Left forelimb (tissue), 1 donor: ENCODE data around the gene CHRNA3.

Source experiments
- DNase-seq: peaks from one replicate; pipeline ENCODE4 v3.0.0-alpha.2; 2018; ENCODE audit warnings: low spot score

CHRNA3 gene

DNA sequence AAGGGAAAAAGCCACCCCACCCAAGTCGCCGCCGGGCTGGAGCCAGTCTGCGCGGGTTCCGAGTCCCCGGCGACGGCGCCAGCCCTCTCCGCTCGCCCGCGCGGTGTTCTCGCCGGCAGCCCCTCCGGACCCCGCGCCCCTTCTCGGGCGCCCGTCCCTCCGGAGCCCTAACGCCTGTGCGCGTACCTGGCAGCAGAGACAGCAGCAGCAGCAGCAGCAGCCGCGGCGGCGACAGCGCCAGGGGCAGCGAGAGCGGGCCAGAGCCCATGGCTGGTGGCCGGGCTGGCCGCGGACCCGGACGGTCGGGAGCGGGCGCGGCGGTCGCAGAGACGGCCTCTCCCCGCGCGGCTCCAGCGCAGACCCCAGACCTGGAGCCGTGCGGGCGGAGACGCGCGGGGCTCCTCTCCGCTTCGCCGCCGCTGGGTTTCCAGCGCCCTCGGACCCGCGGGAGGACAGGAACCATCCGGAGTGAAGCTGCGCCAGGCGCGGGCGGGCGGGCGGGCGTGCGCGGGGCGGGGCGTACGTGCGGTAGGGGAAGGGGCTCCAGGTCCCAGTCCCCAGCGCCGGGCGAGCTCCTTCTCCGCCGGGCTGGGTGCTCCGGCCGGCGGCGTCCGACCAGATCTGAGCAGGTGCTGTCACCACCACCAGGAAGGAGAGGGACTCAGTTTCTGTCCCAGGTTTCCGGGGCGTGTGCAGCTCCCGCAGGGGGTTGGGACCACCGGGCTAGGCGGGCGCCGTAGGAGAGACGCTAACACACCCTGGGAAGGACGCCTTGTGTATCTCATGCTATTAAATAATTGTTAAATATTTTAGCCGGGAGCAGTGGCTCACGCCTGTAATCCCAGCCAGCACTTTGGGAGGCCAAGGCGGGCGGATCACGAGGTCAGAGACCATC, at the start of gene CHRNA3:
CHRNA3 (minus strand) TSS at position 470 of the 895 bp plus-strand sequence; CDS start at position 268, 202 bp downstream.
- no peak for DNase-seq

DNA sequence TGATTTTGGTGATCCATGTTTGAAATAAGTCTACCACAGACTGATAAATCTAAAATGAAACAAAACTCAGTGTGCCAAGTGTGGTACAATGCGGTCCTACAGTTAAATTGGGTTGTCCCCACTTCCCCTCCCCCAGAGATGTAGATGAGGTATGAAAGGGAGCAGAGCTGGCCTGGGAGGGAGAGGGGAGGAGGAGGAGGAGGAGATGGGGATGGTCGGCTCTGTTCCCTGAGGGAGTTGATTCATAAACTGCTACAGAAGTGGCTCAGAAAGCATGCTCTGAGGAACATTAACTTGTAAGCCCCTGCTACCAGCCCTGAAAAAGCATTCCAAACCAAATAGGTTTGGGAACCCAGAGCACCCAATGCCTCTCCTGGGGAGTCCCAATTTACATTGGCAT, 48.2 kb upstream of the CHRNA3 start:
- no peak for DNase-seq

DNA sequence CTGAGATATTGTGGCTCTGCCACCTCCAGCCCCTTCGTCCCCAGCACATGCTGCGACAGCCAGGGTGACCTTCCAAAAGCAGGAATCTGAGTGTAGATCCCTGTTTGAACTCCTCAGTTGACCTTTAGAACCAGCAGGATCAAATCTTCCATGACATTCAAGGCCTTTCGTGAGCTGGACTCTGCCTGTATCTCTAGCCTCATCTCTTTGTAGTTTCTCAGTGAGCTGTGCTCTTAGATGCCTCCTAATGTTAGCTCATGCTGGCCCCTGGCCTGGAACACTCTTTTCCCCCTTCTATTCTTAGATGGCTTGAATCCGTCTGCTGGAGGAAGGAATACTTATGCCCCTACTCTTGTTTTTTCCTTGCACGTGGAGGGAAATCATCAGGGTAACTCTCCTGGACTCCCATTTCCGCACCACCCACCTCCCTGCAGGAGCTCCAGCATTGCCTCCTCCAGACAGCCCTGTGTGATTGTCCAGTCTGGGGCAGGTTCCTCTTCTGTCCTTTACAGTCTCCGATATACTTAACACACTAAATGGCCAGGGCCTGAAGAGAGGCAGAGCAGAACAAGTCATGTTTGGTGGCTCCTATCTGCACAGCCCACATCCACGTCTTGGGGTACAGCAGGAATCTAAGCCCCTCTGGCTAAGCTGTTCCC, 46.9 kb upstream of the CHRNA3 start:
- no peak for DNase-seq

DNA sequence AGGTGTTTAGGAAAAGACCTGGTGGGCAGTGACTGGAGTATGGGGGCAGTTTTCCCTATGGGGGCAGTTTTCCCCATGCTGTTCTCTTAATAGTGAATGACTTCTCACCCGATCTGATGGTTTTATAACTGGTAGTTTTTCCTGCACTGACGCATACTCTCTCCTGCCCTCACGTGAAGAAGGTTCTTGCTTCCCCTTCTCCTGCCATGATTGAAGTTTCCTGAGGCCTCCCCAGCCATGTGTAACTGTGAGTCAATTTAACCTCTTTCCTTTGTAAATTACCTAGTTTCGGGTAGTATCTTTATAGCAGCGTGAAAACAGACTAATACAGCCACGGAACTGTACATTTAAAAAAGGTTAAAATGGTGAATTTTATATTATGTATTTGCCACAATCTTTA, 45.2 kb upstream of the CHRNA3 start:
- DNase-seq = no peak

DNA sequence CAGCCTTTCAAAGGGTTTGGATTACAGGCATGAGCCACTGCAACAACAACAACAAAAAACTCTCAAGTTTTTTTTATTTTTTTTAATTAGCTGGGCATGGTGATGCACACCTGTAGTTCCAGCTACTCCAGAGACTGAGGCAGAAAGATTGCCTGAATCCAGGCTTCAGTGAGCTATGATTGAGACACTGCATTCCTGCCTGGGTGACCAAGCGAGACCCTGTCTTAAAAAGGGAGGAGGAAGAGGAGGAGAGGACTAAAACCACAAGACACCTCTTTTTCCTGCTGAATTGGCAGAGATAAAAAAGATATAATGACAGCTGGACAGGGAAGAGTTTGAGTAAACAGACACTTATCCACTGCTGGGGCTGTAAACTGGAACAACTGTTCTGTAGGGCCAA, 42.9 kb upstream of the CHRNA3 start:
- no peak for DNase-seq

DNA sequence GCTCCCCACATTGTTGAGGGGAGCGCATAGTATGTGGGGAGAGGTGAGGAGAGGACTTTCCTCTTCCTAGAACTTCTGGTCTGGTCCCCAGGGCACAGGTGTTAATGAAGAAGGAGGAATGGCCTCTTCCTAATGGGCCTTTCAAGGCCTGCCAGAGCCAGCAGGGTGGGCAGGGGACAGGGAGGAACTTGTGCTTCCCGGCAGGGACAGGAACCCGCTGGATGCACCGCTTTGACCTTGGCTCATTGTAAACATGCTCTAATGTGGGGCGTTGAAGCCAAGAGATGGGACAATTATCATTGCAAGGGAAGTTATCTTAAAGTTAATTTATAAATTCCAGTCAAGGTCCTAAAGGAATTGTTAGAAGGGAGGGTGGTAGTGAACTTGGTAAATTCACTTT, 41.2 kb upstream of the CHRNA3 start:
- DNase-seq = no peak

DNA sequence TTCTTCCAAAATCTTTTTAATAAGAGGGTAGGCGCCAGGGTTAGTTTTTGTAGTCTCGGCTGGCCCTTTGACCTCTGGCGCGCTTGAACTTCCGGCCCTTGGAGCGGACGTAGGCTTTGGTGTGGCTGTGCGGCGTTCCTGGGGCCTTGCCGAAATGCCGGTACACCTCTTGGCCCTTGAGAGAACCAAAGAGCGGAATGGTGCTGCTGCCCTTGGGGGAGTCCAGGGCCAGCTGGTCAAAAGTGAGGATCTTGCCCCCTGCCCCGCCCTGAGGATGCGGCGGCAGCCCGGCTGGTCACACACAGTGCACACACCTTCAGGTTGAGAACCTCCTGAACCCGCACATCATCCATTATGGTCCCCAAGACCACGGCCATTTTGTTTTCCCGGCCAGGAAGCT, 40.2 kb upstream of the CHRNA3 start:
- DNase-seq = no peak

DNA sequence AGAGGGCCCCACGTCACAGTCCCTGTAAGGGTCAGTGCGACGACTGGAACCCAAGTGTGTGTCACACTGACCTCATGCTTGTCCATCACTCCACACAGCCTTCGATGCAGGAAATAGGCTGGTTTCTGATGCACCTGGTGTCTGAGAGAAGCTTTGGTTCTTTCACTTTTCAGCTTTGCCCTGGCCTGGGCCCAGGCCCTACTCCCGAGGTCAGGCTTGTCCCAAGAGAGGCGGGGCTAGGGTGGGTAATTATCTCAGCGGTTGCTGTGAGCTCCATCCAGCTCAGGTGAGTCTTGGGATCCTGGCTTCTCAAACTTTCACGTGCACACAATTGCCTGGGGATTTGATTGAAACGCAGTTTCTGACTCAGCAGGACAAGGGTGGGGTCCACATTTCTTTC, 39.8 kb upstream of the CHRNA3 start:
- DNase-seq = no peak

DNA sequence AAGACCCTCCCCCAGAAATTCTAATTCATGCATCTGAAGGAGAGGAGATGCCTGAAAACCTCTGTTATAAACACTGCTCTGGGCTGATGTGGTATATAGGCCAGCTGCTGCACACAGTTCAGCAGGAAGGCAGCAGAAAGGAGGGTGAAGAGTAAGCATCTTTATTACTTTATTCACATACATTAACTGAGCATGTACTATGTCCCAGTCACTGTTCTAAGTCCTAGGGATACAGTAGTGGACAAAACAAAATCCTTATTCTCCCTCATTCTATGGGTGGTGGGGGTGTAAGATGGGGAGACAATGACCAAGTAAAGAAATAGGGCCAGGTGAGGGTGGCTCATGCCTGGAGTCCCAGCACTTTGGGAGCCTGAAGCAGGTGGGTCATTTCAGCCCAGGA, 38.0 kb upstream of the CHRNA3 start:
- no peak for DNase-seq

DNA sequence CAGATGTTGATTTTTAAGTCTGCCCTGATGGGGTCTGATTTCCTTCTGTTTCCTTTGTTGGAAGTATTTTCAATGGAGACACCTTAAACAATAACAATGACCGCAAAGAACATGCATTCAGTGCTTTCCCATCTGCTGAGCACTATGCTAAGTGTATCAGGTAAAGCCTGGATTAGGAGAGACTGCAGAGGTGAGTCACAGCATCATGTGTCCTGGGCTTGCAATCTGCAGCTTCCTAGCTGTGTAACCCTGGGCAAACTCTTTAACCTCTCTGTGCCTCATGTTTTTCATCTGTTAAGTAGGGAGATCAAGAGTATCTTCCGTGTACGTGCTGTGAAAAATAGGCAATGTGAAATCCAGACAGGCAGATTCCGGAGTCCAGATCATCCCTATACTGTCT, 33.5 kb upstream of the CHRNA3 start:
- no peak for DNase-seq

DNA sequence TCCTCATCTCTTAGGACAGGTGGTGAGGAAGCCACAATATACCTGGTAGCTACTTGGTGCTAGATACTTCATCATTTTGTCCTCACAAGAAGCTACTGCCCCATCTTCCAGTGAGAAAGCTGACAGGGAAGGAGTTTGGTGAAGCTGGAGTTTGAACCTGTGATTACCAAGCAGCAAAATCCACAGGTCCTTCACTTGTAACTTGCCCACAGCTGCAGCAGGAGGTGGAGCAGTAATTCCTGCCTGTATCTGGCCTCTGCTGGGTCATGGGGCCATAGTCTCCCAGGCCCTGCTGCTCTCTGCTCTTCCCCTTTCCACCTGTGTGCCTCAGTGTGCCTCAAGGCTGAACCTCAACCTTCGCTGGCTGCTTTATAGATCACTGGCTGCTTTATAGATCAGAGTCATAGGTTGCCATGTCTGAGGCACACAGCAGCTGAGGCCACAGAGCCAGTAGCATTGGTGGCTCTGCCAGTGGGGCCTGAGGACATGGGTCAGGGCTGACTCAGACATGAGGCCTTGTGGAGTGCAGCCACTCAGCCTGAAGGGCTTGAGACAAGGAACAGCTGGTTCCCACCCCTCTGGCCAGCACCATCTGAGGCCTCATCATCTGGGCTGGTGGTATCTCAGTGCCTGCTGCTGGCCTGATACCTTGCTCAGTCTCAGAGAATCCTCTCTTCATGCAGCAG, 31.3 kb upstream of the CHRNA3 start:
- no peak for DNase-seq

DNA sequence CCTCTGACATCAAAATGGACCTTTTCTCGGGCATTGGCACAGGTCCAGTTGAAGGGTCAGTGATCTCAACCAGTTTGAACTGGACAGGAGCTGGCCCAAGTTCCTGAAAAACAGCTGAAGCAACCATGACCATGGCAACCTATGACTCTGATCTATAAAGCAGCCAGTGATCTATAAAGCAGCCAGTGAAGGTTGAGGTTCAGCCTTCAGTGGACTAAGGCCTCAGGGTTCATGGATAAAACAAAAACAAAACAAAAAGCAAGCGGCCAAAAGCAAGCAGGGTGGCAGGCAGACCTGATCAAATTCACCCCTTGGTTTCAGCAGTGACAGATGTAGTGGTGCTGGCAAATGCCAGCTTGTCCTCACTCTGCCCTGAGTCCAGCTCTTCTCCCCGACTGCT, 30.2 kb upstream of the CHRNA3 start:
- no peak for DNase-seq

DNA sequence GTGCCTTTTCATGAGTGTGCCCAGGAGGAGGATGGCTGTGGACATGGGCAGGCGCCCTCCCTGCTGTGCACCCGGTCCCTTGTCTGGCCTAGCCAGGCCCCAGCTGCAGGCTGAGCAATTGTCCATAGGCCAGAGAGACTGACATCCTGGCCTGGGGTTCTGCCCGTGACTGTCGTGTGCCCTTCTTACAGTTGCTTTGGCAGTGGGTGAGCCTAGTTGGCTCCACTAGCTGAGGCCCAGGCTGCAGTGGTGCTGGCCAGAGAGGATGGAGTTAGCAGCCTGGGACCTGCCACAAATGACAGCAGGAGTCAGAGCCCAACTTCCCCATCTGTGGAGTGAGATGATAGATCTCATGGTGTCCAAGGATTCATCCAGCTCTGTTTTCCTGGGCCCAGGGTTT, 29.2 kb upstream of the CHRNA3 start:
- no peak for DNase-seq

DNA sequence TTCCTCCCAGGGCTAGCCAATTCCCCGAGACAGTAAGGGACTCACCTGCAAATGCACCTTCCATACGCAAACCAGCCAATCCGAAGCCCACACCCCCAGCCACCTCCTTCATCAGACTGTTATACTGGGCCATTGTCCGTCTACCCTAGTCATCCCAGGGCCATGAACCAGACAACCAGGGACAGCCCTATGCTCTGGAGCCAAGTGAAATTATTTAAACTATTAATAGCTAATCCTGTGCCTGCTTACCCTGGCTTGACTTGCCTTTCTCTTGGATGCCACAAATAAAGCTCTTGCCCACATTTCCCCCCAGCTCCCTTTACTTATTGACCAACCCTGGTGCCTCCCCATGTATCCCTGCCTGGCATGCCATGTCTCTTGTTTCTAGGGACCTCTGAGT, 24.2 kb upstream of the CHRNA3 start:
- DNase-seq = no peak

DNA sequence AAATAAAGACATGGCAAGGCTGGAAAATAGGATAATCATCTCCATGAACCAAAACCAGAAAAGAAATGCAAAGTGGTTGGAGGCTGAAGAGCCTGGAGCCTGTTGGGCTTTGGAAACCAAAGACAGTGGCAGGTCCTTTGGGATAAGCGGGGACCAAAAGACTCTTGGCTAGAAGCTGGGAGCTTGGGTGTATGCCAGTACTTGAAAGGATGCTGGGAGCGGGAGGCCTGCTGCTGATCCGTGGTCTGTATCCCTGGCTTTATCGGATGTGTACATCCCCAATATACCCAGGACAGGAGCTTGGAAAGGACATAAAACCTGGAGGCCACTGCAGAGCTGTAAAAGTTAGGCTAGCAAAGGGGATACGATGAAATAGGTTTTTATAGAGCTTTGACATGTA, 21.5 kb upstream of the CHRNA3 start:
- DNase-seq = no peak

DNA sequence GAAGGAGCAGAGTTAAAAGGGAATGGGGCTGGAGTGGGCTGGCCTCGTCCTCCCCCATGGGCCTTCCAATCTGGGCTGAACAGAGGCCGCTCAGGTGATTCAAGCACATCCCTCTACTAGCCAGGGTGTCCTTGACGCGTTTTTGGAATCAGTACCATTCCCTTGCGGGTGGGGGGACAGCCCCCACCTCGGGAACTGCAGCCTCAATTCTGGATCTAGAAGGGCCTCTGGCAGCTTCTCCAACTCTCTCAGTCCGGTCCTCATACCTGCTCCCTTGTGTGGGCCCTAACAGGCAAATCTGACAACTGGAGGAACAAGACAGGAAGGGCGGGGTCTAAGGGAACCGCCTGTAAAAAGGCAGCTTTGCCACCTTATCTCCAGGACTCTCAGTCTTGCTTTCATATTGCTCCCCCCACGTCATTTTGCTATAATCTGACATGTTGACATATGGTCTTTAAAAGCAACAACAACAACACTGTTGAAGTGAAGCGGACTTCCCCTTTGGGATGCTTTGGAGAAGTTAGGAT, 21.0 kb upstream of the CHRNA3 start:
- DNase-seq = no peak

DNA sequence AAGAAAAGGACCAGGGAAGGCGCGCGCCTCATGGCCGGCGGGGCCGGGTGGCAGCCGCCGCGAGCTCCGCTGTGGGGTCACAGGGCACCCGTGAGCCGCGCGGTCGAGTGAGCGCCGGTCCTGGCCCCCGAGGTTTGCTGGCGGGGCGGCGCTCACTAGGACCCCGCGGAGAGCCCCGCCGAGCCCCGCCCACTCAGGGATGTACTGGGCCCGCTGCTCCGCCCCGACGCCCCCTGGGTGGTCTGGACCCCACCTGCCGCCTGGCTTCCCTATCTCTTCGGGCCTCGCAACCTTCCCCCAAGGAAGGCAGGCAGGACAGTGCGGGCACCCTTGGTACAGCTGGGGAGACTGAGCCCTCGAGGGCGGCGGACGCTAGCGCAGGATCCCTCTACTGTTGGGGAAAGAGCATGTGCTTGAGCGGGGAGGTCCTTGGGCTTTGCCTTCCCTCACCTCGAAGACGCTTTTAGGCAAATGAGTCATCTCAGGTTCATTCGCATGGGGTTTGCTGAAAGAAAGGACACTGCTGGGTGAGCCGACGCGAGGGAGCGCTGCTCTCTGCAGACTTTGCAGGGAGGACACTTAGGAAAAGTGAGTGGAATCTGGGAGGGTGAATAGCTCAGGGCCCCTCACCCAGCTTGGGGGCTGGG, 20.4 kb upstream of the CHRNA3 start, which contains the start of gene CHRNB4:
CHRNB4 (minus strand) TSS at position 109 of the 647 bp plus-strand sequence; CDS start at position 32, 77 bp downstream.
- peak; percentile 74 for DNase-seq

DNA sequence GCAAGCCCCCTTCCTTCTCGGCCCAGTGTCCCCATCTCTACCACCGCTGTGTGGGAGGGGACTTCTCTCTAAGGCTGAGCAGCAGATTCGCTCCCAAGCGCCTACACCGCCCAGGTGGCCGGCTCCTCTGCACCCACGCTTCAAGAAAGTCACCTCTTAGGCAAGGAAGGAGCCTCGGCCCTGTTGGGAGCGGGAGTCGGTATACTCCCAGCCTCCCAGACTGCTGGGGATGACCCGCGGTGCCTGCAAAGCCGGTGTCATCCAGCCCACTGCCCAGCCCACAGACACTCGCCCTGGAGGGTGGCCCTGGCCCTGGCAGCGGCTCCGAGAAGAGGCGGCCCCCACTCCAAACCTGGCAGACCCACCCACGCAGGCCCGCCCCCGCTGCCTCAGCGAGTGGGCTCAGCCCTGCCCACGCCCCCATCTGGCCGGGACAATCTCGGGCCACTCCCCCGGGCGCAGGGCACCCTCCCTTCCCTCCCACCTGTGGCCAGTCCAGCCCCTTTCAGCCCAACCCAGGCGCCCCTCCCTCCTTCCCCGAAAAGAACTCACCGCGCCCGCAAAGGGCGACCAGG, 19.8 kb upstream of the CHRNA3 start:
- DNase-seq = no peak

DNA sequence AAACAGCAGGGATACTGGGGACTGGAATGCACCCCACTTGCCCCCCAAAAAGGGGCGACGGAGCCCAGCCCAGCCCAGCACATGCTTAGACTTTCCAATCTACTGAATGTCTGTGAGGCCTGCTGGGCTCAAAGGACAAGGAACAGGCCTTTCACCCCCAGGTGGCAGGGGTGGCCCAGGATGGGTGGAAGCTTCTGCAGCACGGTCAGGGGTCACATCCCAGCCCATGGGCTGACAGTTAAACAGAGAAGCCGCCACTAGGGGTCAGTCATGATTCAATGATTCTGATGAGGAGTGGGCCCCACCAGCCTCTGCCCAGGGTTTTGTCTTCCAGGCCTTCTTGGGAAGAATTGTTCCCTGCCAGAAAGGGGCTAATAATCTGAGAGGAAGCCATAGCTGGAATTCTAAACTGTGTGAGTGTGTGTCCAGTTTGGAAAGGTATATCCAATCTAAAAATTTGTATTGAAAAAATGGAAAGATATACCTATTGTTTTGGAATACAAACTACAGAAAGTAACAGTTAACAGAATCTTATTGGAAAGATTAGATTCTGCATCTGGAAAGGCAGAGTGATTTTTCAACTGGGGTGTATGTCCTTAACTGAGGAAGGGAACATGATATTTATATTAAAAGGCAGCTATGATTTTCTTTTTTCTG, 18.0 kb upstream of the CHRNA3 start:
- DNase-seq = no peak

DNA sequence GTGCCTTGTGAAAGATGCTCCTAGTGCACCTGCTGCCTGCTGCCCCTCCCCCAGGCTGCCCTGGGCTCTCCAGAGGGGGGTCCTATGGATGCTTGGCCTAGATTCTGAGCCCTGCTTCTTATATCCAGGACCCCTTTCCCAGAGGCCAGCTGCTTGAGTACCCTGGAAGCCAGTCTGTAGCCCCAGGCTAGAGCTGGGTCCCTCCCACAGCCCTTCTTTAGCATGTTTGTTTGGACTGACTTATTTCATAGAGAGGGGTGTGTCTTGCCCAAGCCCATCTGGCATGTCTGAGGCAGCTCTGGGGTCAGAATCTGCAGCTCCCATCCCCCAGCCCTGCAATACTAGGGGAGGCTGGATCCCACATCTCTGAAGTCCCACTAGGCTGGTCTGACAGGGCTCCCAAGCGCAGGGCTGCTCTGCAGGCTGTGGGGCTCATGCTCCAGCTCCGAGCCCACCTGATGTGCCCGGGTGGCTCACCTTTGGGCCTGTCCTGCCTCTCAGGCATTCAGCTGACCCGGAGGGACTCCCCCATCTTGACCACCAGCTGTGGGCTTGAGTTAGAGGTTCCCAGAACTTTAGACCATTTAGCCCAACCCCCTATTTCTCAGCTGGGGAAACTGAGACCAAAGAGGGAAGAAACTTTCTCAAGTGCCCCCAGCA, 17.1 kb upstream of the CHRNA3 start:
- no peak for DNase-seq
